ENCODE results near the gene KCNJ1. TPM values are rescaled to one million over a fixed set of nuclear protein-coding genes. Genes with fewer than 3 reads are reported as not detected.

KCNJ1 gene
- total and polyA plus RNA-seq, 2 of the 8 experiments (the other 6 are each of a cell fraction or from before 2014, with no cell fraction given) = 0.17 to 0.23 TPM

DNA sequence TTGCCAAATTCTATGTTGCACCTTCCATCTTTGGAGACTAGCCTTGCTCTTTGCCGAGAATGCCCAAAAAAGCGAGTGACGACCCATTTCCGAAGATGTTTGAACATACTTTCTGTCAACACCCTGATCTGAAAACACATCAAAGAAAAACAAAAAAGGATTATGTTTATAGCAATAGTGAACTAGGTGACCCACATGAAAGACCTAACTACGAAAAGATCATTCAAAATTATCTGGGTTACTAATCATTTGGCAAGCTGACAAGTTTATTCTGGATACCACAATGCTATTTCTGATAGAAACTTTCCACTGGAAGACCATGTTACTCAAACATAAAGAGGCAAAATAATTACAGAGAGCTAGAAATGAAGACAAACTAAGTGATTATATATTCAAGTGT lies 27.0 kb downstream of the KCNJ1 start:
- Histone ChIP-seq H2BK20ac (ENCODE audit: low read length) (no peak overlapping the region), H3K18ac (ENCODE audit: extremely low read depth, low read length) (no peak overlapping the region), H3K9me3 (ENCODE audit: insufficient read depth in 2 of 2, low read depth in 1 of 2, low read length in 1 of 2) (no peaks in the 10 kb centered on the region), H2BK15ac (ENCODE audit: low read length) (no peak overlapping the region), H4K20me1 (replicated peaks in 1 of 2; ENCODE audit: control insufficient read depth in 1 of 2, insufficient read depth in 2 of 2, low read length in 2 of 2) (no peaks in the 10 kb centered on the region), H3K9ac (replicated peaks in 1 of 4; ENCODE audit: extremely low read depth in 1 of 4, low read depth in 3 of 4, low read length in 3 of 4) (no peak overlapping the region), H2BK120ac (replicated peaks; ENCODE audit: low read depth, low read length) (no peak overlapping the region), H2BK12ac (ENCODE audit: low read depth, low read length) (0 out of 2 replicates have a peak overlapping the region, but pooled peaks have one; percentile 22), H4K8ac (ENCODE audit: extremely low read depth, insufficient read depth, low read length) (no peak overlapping the region), H4K5ac (ENCODE audit: insufficient read length, low read depth, low read length) (no peak overlapping the region), H3K79me2 (ENCODE audit: control insufficient read depth in 1 of 2, insufficient read depth in 2 of 2, low read length in 2 of 2) (no peaks in the 10 kb centered on the region), H3K27me3 (replicated peaks in 1 of 4; ENCODE audit: control insufficient read depth in 3 of 4, extremely low read depth in 1 of 4, insufficient read depth in 3 of 4, low read length in 3 of 4) (no peaks in the 10 kb centered on the region; a peak in 1 of 7 replicates), H3K23me2 (ENCODE audit: low read depth, low read length) (no peaks in the 10 kb centered on the region), H3K4ac (replicated peaks; ENCODE audit: insufficient read length, low read depth, low read length) (no peak overlapping the region), H3K23ac (ENCODE audit: insufficient read length) (no peak overlapping the region), H2BK5ac (ENCODE audit: low read depth, low read length) (no peak overlapping the region), H2AFZ (ENCODE audit: low read length) (no peak overlapping the region), H3K36me3 (ENCODE audit: control insufficient read depth in 2 of 4, insufficient read depth in 4 of 4, low read length in 3 of 4) (no peaks in the 10 kb centered on the region), H3K56ac (replicated peaks; ENCODE audit: insufficient read length, low read depth, low read length) (no peak overlapping the region), H2AK5ac (ENCODE audit: low read depth, low read length) (no peak overlapping the region), H3K4me2 (ENCODE audit: insufficient read depth in 1 of 2, low read depth in 2 of 2, low read length in 2 of 2) (no peak overlapping the region), H3K4me3 (ENCODE audit: extremely low read depth in 1 of 4, insufficient read depth in 2 of 4, low read depth in 3 of 4, low read length in 4 of 4) (no peak overlapping the region), H3K4me1 (replicated peaks in 1 of 4; ENCODE audit: control insufficient read depth in 3 of 4, insufficient read depth in 4 of 4, low read length in 3 of 4) (peaks cover 0 to 6% (median 0%) of the 10 kb centered on the region in 4 experiments; a peak in 2 of 7 replicates), H3K14ac (ENCODE audit: insufficient read length) (no peak overlapping the region), H4K91ac (replicated peaks; ENCODE audit: insufficient read length, low read length) (no peak overlapping the region), H3K79me1 (ENCODE audit: low read depth, low read length) (no peaks in the 10 kb centered on the region), H3K27ac (ENCODE audit: low read depth, low read length) (no peak overlapping the region)
- ChIA-PET POLR2A (ENCODE audit: partially characterized antibody) (no interaction called here), CTCF (ENCODE audit: partially characterized antibody) (interaction anchor here (0.6 to 3.1 kb wide), 3 partner anchors 8 to 1534 kb away, joined by 3 to 15 read pairs (median 4); no protein-coding TSS in a partner anchor)
- DNase-seq (ENCODE audit: low read depth in 1 of 2, low spot score in 2 of 2) (no peak), FAIRE-seq (no peak)
- WGBS, 2 experiments (ENCODE audit: extremely low coverage in 1 of 2, insufficient coverage in 1 of 2, insufficient read length in 1 of 2, insufficient replicate concordance in 2 of 2, low coverage in 1 of 2, low lambda C conversion rate in 2 of 2, missing lambda C conversion rate in 1 of 2) = 97% methylated on average over 5 of the region's 5 CpGs; no CpG with 5 or more reads in 1 of the 2 experiments
- no peak for TF ChIP-seq ASH2L (IDR thresholded peaks at IDR 0.05; ENCODE audit: low read length)

Data from H1 (cell line).